Peyer's patch (tissue), 4 donors: Measurements from ENCODE around the gene OR51A7.

Source experiments
- CTCF ChIP-seq, 6 experiments: fragments of 450-650 bp in 4 of 6; fragments of 200-600 bp in 2 of 6; sonication (generic) in 1 of 6; IDR thresholded peaks; one replicate each; pipeline ENCODE4 v1.5.1; 2017 to 2019; ENCODE audit warnings: antibody characterized with exemption in 6 of 6, mild to moderate bottlenecking in 3 of 6, moderate library complexity in 1 of 6
- POLR2A ChIP-seq, 2 donors: fragments of 450-650 bp; IDR thresholded peaks; one replicate each; pipeline ENCODE4 v1.5.1; 2017; ENCODE audit warnings: antibody characterized with exemption in 2 of 2, mild to moderate bottlenecking in 2 of 2, moderate library complexity in 2 of 2

- TF ChIP-seq CTCF (IDR thresholded peaks at IDR 0.05) (no peak), POLR2A (IDR thresholded peaks at IDR 0.05) (no peak)
Observed at GRCh38 chr11:4891996-4892640, 11.5 kb upstream of the OR51A7 start.
